ENCODE data around the gene ROBO1. TPM values are rescaled to one million over a fixed set of nuclear protein-coding genes. Genes with fewer than 3 reads are reported as not detected.

Gene ROBO1
- total RNA-seq, 1 donor from 2014 or later = 0.16 TPM

DNA sequence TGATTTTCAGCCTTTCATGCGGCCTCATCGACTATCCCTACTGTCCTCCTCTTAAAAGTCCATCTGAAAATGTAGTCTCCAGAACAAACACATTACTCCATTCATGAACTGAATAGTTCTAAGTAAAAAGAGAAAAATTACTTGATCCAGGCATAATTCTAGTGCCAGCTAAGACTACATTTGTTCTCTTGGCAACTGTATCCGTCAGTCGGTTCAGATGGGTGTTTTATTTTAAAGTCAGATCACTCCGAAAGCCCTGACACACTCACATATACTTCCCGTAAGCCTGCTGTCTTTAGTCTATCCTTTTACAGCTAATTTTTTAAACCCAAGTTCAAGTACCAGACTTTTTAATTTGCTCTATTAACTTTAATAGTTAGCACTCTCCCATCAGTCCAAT lies 1102.7 kb downstream of the ROBO1 start:
- H3K36me3 Mint-ChIP-seq (ENCODE audit: low read depth) = no peaks in the 10 kb centered on the region
- intact Hi-C loops (cut with micrococcal nuclease) = no loop called here
- H3K4me1 Mint-ChIP-seq (ENCODE audit: low read depth) = no peaks in the 10 kb centered on the region
- H3K27me3 Mint-ChIP-seq (ENCODE audit: insufficient read depth) = no peaks in the 10 kb centered on the region
- no peak for DNase-seq (ENCODE audit: low spot score)
- no peaks in the 10 kb centered on the region for H3K9me3 Mint-ChIP-seq
- H3K27ac Mint-ChIP-seq = no peak overlapping the region
- H3K4me3 Mint-ChIP-seq = no peak overlapping the region

DNA sequence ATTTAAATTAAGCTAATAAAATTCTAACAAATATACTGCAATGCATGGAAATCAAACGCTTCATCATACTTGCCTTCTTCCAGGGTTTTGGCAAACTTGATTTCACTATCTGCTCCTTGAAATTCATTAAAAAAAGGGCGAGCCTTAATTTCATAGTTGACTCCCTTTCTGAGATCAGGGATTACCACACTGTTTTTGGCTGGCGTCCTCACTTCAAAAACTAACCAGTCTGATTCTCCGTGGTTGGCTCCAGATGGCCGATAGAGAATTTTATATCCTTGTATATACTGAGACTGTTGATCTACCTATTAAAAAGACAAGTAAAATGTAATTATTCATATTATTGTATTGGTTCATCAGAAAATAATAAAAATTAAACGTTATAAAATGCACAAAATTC lies 1106.8 kb downstream of the ROBO1 start:
- intact Hi-C loops (cut with micrococcal nuclease) = no loop called here
- H3K27me3 Mint-ChIP-seq (ENCODE audit: insufficient read depth) = no peaks in the 10 kb centered on the region
- DNase-seq (ENCODE audit: low spot score) = no peak
- H3K27ac Mint-ChIP-seq = no peak overlapping the region
- H3K9me3 Mint-ChIP-seq = no peaks in the 10 kb centered on the region
- H3K36me3 Mint-ChIP-seq (ENCODE audit: low read depth) = no peaks in the 10 kb centered on the region
- no peaks in the 10 kb centered on the region for H3K4me1 Mint-ChIP-seq (ENCODE audit: low read depth)
- H3K4me3 Mint-ChIP-seq = no peak overlapping the region

DNA sequence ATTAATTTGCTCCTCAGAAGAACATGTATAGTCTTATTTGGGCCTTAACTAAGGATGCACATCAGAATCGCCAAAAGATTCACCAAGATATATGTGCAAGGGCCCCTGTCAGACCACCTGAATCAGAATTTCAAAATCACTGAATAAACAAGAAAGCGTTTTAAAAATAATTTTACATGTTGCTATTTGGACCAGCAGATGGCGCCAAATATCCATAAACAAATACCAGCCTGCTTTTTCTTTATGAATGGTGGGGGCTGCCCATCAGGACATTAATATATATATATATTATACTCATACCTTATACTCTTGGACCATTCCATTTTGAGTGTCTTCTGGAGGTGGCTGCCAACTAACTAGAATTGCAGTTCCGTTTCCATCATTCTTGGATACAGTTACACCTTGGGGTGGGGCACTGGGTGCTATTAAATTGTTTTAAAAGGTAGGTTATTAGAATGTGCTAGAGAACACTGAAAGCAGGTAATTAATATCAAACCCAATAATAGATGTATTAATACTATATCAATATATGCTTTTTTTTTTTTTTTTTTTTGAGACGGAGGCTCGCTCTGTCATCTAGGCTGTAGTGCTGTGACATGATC lies 1108.3 kb downstream of the ROBO1 start:
- Mint-ChIP-seq H3K9me3 (no peaks in the 10 kb centered on the region), H3K4me1 (ENCODE audit: low read depth) (no peaks in the 10 kb centered on the region), H3K27ac (no peak overlapping the region), H3K36me3 (ENCODE audit: low read depth) (no peaks in the 10 kb centered on the region), H3K4me3 (no peak overlapping the region), H3K27me3 (ENCODE audit: insufficient read depth) (no peaks in the 10 kb centered on the region)
- intact Hi-C loops (cut with micrococcal nuclease) = loop anchor here (1.0 to 5.0 kb wide), 3 partner anchors 373 to 857 kb away; no protein-coding TSS in a partner anchor
- DNase-seq (ENCODE audit: low spot score) = no peak

DNA sequence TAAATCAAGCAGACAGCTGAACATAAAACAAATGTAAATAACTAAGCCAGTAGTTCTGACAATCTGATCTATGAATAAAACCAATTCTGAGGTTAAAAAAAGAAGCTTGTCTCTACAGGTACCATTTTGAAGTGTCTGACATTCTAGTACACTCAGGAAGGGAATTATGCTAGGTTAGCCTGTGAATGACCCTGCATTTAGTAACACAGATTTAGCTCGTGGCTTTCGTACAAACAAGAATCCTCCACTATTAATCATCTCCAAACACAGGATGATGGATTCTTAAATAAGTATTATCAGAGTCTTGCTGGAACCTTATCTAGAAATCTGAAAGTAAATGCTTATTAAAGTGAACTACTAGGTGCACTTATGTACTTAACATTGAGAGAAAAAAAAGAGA lies 1120.1 kb downstream of the ROBO1 start:
- no peak overlapping the region for H3K4me3 Mint-ChIP-seq
- no peak for DNase-seq (ENCODE audit: low spot score)
- no peak overlapping the region for H3K27ac Mint-ChIP-seq
- H3K36me3 Mint-ChIP-seq (ENCODE audit: low read depth) = no peaks in the 10 kb centered on the region
- H3K27me3 Mint-ChIP-seq (ENCODE audit: insufficient read depth) = no peaks in the 10 kb centered on the region
- no peaks in the 10 kb centered on the region for H3K9me3 Mint-ChIP-seq
- intact Hi-C loops (cut with micrococcal nuclease) = no loop called here
- no peaks in the 10 kb centered on the region for H3K4me1 Mint-ChIP-seq (ENCODE audit: low read depth)

DNA sequence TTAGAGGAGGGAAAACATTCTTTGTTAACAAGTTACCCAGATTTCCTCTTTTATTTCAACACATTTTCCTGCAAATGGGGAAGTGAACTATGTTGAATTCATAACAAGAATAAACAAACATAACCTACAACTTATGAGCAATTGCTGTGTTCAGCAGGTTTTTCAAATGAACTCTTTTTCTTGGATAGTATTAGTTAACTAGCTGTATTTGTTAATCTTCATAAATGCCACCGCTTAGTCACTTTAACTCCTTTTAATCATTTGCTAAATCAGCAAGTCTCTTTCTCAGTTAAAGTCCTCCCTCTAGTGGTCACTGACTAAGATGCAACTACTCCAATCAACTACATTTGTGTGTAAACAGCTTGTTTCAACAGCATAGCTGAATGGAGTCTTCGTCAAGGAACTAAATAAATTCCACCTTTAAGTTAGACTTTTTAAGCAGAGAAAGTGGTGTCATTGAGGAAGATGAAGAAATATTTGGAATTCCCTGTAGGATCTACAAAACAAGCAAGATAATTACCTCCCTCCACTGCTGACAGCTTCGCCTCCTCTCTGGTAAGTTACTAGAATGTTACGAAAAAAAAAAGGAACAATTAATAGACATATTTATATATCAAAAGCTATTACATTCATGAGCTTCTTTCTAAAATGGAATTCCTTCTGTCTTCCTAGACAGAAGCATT lies 1122.0 kb downstream of the ROBO1 start:
- Mint-ChIP-seq H3K4me1 (ENCODE audit: low read depth) (no peaks in the 10 kb centered on the region), H3K27ac (no peak overlapping the region), H3K9me3 (no peaks in the 10 kb centered on the region), H3K36me3 (ENCODE audit: low read depth) (no peaks in the 10 kb centered on the region), H3K27me3 (ENCODE audit: insufficient read depth) (no peaks in the 10 kb centered on the region), H3K4me3 (no peak overlapping the region)
- DNase-seq (ENCODE audit: low spot score) = no peak
- intact Hi-C loops (cut with micrococcal nuclease) = no loop called here

DNA sequence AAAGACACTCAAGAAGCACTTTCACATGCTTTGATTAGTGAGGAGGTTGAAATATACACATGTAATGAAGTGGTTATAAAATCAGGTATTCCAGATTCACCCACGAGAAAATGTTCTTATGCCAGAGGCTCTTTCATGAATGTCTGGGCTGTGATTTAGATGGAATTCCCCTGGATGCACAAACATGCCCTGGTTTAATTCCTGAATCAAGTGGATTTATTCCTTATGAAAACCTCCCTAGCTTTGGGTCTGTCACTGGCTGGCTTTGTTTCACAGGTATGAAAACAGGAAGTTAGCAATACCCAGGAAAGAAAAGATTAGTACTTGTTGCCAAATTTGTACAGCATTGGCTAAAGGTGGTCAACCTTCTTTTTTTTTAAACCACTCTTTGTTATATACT lies 1123.0 kb downstream of the ROBO1 start:
- Mint-ChIP-seq H3K9me3 (no peaks in the 10 kb centered on the region), H3K4me3 (no peak overlapping the region), H3K36me3 (ENCODE audit: low read depth) (no peaks in the 10 kb centered on the region), H3K27me3 (ENCODE audit: insufficient read depth) (no peaks in the 10 kb centered on the region), H3K27ac (no peak overlapping the region), H3K4me1 (ENCODE audit: low read depth) (no peaks in the 10 kb centered on the region)
- no peak for DNase-seq (ENCODE audit: low spot score)
- intact Hi-C loops (cut with micrococcal nuclease) = no loop called here

DNA sequence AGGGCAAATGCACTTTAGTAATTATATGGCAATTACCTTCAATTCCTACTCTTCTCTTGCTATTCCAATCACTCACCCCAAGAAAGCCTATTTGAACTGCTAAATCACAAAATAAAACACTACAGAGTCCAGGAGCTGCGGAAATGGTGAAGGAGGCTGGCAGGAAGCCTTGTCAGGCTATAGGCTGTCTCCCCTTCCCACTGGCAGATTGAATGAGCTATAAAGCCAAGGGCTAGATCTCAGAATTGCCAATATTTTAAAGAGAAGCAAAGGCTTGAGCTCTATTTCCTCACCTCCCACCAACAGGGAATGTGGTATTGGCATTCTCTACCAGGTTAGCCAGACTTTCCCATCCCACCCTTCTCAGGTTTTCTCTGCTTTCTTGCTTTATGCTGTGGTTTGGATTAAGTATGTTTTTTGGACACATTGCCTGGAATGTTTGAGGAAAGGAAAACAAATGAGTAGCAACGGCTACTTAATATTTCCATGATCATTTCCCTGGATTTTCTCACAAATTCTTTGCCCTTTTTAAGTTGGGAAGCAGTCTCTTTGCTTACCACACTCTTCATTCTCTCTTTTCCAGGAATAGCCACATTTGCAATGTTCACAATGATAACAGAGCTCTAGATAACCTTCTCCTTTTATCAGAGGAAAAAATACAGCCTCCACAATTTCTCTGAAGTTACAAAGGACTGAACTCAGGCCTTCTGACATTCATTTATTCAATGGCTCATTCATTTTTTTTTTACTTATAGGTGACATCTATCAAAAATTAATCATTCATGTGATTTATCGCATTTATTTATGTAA lies 1125.4 kb downstream of the ROBO1 start:
- H3K4me1 Mint-ChIP-seq (ENCODE audit: low read depth) = no peaks in the 10 kb centered on the region
- intact Hi-C loops (cut with micrococcal nuclease) = no loop called here
- no peak overlapping the region for H3K4me3 Mint-ChIP-seq
- no peak for DNase-seq (ENCODE audit: low spot score)
- no peaks in the 10 kb centered on the region for H3K27me3 Mint-ChIP-seq (ENCODE audit: insufficient read depth)
- no peaks in the 10 kb centered on the region for H3K36me3 Mint-ChIP-seq (ENCODE audit: low read depth)
- no peak overlapping the region for H3K27ac Mint-ChIP-seq
- no peaks in the 10 kb centered on the region for H3K9me3 Mint-ChIP-seq

DNA sequence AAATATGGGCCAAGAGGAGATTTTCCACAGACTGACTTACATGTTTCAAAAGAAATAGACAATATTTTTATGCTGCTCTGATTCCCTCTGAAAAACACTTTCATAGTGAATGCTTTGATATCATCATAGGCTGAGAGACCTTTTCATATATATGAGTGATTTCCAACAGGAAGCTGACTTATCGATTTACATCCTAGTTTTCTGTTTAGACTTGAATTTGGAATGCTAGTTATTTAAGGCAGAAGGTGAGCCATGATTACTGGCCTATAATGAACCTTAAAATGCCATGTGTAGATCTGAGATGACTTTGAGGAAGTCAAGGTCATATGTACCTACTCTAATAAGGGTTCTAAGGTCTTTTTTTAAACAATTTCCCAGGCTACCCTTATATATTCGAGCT lies 1126.1 kb downstream of the ROBO1 start:
- no peak overlapping the region for H3K4me3 Mint-ChIP-seq
- intact Hi-C loops (cut with micrococcal nuclease) = no loop called here
- no peaks in the 10 kb centered on the region for H3K4me1 Mint-ChIP-seq (ENCODE audit: low read depth)
- H3K27ac Mint-ChIP-seq = no peak overlapping the region
- DNase-seq (ENCODE audit: low spot score) = no peak
- H3K36me3 Mint-ChIP-seq (ENCODE audit: low read depth) = no peaks in the 10 kb centered on the region
- no peaks in the 10 kb centered on the region for H3K27me3 Mint-ChIP-seq (ENCODE audit: insufficient read depth)
- H3K9me3 Mint-ChIP-seq = no peaks in the 10 kb centered on the region

DNA sequence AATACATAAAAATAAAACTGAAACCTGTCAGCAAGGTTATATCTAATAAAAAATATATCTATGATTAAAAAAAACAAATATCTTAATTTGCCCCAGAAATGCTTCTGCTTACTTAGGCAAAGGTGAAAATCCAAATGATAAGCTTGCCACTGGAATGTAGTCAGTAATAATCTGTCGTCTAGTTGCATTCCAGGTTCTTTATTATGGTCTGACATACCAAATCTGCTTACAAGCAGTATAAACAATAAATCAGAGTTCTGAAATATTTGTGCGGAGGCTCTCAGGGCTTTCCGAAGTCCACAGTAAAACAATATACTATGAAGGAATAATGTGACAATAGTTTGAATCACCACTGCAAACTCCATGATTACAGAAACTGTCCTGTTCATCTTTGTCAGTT lies 1133.5 kb downstream of the ROBO1 start:
- Mint-ChIP-seq H3K9me3 (no peaks in the 10 kb centered on the region), H3K36me3 (ENCODE audit: low read depth) (no peaks in the 10 kb centered on the region)
- DNase-seq (ENCODE audit: low spot score) = no peak

DNA sequence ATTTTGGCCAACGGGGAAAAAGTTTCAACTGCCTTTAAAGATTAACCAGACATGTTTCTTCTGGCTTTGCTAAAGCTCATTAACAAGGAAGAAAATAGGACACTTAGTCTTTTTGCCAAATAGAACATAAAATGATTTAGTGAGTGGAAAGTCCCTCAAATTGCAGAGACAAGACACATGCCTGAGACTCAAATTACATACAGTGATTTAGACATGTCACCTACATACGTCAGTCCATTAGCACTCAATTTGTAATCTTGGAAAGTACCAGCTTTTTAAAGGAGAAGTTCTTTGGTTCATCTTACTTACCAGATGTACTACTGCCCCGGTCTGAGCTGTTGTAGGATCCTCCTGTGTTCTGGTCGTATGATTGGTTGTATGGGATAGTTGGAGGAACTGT lies 1134.2 kb downstream of the ROBO1 start:
- Mint-ChIP-seq H3K4me1 (ENCODE audit: low read depth) (no peaks in the 10 kb centered on the region), H3K9me3 (no peaks in the 10 kb centered on the region), H3K27ac (no peak overlapping the region), H3K36me3 (ENCODE audit: low read depth) (no peaks in the 10 kb centered on the region), H3K27me3 (ENCODE audit: insufficient read depth) (no peaks in the 10 kb centered on the region), H3K4me3 (no peak overlapping the region)
- intact Hi-C loops (cut with micrococcal nuclease) = no loop called here
- no peak for DNase-seq (ENCODE audit: low spot score)

More for the DNA sequence above, 1133.5 kb downstream of the ROBO1 start:
- no peaks in the 10 kb centered on the region for H3K4me1 Mint-ChIP-seq (ENCODE audit: low read depth)
- no peaks in the 10 kb centered on the region for H3K27me3 Mint-ChIP-seq (ENCODE audit: insufficient read depth)
- intact Hi-C loops (cut with micrococcal nuclease) = no loop called here
- H3K4me3 Mint-ChIP-seq = no peak overlapping the region
- no peak overlapping the region for H3K27ac Mint-ChIP-seq

DNA sequence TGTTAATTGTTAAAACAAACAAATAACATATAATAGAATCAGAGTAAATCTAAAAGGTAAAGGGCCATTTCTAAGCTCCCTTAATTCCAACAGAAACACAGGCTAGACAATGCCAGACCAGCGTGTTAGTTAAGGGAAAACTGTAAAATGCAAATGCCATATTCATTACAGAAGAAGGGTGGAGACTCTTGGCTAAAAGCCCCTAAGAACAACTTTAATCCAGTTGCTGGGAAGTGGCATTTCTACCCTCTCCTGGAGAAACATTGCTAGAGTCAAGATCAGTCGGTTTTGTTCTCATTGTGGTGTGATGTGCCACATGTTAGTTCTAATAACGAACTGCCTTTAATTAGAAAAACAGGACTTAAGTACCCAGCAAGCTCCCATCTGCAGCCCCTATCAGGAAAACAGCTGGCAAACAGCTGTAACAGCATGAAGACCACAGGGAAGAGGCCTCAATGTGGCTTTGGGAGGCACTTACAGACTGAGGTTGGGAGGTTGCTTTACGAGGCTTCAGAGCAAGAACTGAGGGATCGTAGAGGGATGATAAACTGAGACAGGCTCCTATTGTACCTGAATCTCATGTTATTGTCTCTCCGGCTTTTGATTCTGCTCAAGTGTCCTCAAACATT lies 1134.8 kb downstream of the ROBO1 start:
- Mint-ChIP-seq H3K27ac (no peak overlapping the region), H3K4me3 (no peak overlapping the region), H3K4me1 (ENCODE audit: low read depth) (no peaks in the 10 kb centered on the region), H3K27me3 (ENCODE audit: insufficient read depth) (no peaks in the 10 kb centered on the region), H3K36me3 (ENCODE audit: low read depth) (no peaks in the 10 kb centered on the region), H3K9me3 (no peaks in the 10 kb centered on the region)
- intact Hi-C loops (cut with micrococcal nuclease) = no loop called here
- DNase-seq (ENCODE audit: low spot score) = no peak

DNA sequence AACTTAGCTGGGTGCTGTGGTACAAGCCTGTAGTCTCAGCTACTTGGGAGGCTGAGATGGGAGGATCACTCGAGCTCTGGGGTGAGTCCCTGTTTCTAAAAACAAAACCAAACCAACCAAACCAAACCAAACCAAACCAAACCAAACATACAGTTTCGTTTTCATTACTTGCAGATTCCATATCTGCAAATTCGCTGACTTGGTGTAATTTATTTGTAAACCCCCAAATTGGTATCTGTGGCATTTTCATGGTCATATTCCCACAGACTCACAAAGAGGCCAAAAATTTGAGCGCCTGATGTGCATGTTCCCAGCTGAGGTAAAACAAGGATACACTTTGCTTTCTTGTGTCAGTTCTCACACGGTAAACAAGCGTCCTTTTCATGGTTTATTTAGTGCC lies 1138.3 kb downstream of the ROBO1 start:
- Mint-ChIP-seq H3K36me3 (ENCODE audit: low read depth) (no peaks in the 10 kb centered on the region), H3K27me3 (ENCODE audit: insufficient read depth) (no peaks in the 10 kb centered on the region), H3K9me3 (no peaks in the 10 kb centered on the region), H3K4me1 (ENCODE audit: low read depth) (no peaks in the 10 kb centered on the region), H3K4me3 (no peak overlapping the region), H3K27ac (no peak overlapping the region)
- DNase-seq (ENCODE audit: low spot score) = no peak
- intact Hi-C loops (cut with micrococcal nuclease) = no loop called here
